WI38 (cell line): ENCODE data around the gene GTF2A1L.

Experiments
- H3K4me3 ChIP-seq: 2 replicates; pipeline ENCODE4 v1.5.1; 2011; ENCODE audit warnings: low read depth, mild to moderate bottlenecking, control low read depth, low read length
- CTCF ChIP-seq: IDR thresholded peaks from 2 replicates; pipeline ENCODE4 v1.5.1; 2012; ENCODE audit warnings: low read depth, mild to moderate bottlenecking, control low read depth, low read length

The GTF2A1L gene

GRCh38 chr2:48617618-48618017 is at the start of gene GTF2A1L:
TSS of gene GTF2A1L (plus strand) at chr2:48617856. CDS start at chr2:48617875, 19 bp downstream.
- no peak within 1 kb of the TSS for H3K4me3 ChIP-seq
- no peak for TF ChIP-seq CTCF

- no peak for TF ChIP-seq CTCF
- H3K4me3 ChIP-seq = no peak overlapping the region
These were observed 49.1 kb upstream of the GTF2A1L start for GRCh38 chr2:48568547-48568946.

- no peak overlapping the region for H3K4me3 ChIP-seq
- no peak for TF ChIP-seq CTCF
These were observed 48.2 kb upstream of the GTF2A1L start for GRCh38 chr2:48569433-48569832.

- no peak for TF ChIP-seq CTCF
- H3K4me3 ChIP-seq = no peak overlapping the region
These were observed 44.8 kb upstream of the GTF2A1L start for GRCh38 chr2:48572816-48573215.

- H3K4me3 ChIP-seq = no peak overlapping the region
- TF ChIP-seq CTCF = no peak
These were observed 43.0 kb upstream of the GTF2A1L start for GRCh38 chr2:48574353-48575287.

GRCh38 chr2:48578313-48578712 is 39.3 kb upstream of the GTF2A1L start:
- TF ChIP-seq CTCF = no peak
- H3K4me3 ChIP-seq = no peak overlapping the region

GRCh38 chr2:48583961-48584360 is 33.7 kb upstream of the GTF2A1L start:
- no peak for TF ChIP-seq CTCF
- H3K4me3 ChIP-seq = no peak overlapping the region
